Sciatic nerve (tissue), 2 donors: ENCODE measurements around the gene PARVG. TPM values are rescaled to one million over a fixed set of nuclear protein-coding genes. Genes with fewer than 3 reads are reported as not detected.

Source experiments
- ATAC-seq: fragments of 200-7000 bp; cut with Tn5 transposase; one replicate; pipeline ENCODE4 v1.9.1; 2020; ENCODE audit warnings: mild to moderate bottlenecking, moderate library complexity
- DNase-seq: peaks from one replicate; pipeline ENCODE4 v3.0.0-alpha.2; 2020; ENCODE audit warnings: low spot score
- intact Hi-C: fragments of 100-400 bp; cut with DNase I; formaldehyde crosslinking; loops from one replicate; pipeline ENCODE4 v1.14.2; 2022
- total RNA-seq: library from RNA; stranded (reverse); fragmentation: NEBNext Ultra II Directional; extraction: Animal tissue kit (Norgen Biotek cat#: 25700); gene quantifications from one replicate; pipeline ENCODE4 v1.2.1, GENCODE V29; 2021
- donor health status: DM: no; HTN: no; CAD: no.
- donor health status: DM: no; HTN: no; CAD: no.

Gene PARVG
- total RNA-seq, 1 donor from 2014 or later = 16.7 TPM

GRCh38 chr22:44172370-44173108 is 8.2 kb upstream of the PARVG start:
- ATAC-seq = peak; percentile 87
- intact Hi-C loops = no loop called here
- peak; percentile 74 for DNase-seq

- intact Hi-C loops = no loop called here
These were observed 7.6 kb upstream of the PARVG start for GRCh38 chr22:44173154-44173553.

GRCh38 chr22:44175676-44176075 is 5.0 kb upstream of the PARVG start:
- intact Hi-C loops = no loop called here
- ATAC-seq = no peak
- DNase-seq = no peak

More at GRCh38 chr22:44173154-44173553, 7.6 kb upstream of the PARVG start:
- ATAC-seq = no peak
- DNase-seq = no peak

GRCh38 chr22:44179196-44179988 is 1.3 kb upstream of the PARVG start:
- ATAC-seq (no peak), DNase-seq (no peak)
- intact Hi-C loops = no loop called here

GRCh38 chr22:44179989-44180705 is 578 bp upstream of the PARVG start:
- intact Hi-C loops = no loop called here
- ATAC-seq (no peak), DNase-seq (no peak)

GRCh38 chr22:44181033-44181911 is 547 bp downstream of the PARVG start:
- no peak for DNase-seq
- intact Hi-C loops = no loop called here
- peak; percentile 69 for ATAC-seq

GRCh38 chr22:44181912-44182587 is 1.3 kb downstream of the PARVG start:
- peak; percentile 41 for ATAC-seq
- intact Hi-C loops = no loop called here

GRCh38 chr22:44182588-44183286 is 2.0 kb downstream of the PARVG start:
- no peak for DNase-seq
- peak; percentile 85 for ATAC-seq
- intact Hi-C loops = no loop called here

More at GRCh38 chr22:44181912-44182587, 1.3 kb downstream of the PARVG start:
- DNase-seq = no peak

- no peak for DNase-seq
- intact Hi-C loops = no loop called here
- ATAC-seq = no peak
These were observed 2.5 kb downstream of the PARVG start for GRCh38 chr22:44183287-44183588.

- ATAC-seq (no peak), DNase-seq (no peak)
- intact Hi-C loops = no loop called here
These were observed 3.3 kb downstream of the PARVG start for GRCh38 chr22:44184006-44184405.

- ATAC-seq = no peak
- intact Hi-C loops = no loop called here
- no peak for DNase-seq
These were observed 4.8 kb downstream of the PARVG start for GRCh38 chr22:44185237-44186120.

- DNase-seq (no peak), ATAC-seq (no peak)
- intact Hi-C loops = no loop called here
These were observed 5.4 kb downstream of the PARVG start for GRCh38 chr22:44186121-44186510.

- DNase-seq = peak; percentile 36
- ATAC-seq = no peak
- intact Hi-C loops = no loop called here
These were observed 6.0 kb downstream of the PARVG start for GRCh38 chr22:44186737-44187136.

- intact Hi-C loops = no loop called here
- ATAC-seq (no peak), DNase-seq (peak; percentile 33)
These were observed 7.0 kb downstream of the PARVG start for GRCh38 chr22:44187652-44188230.

- intact Hi-C loops = no loop called here
- ATAC-seq (no peak), DNase-seq (peak; percentile 26)
These were observed 7.6 kb downstream of the PARVG start for GRCh38 chr22:44188316-44188715.

- intact Hi-C loops = no loop called here
These were observed 8.4 kb downstream of the PARVG start for GRCh38 chr22:44188986-44189630.

More at GRCh38 chr22:44188986-44189630, 8.4 kb downstream of the PARVG start:
- no peak for ATAC-seq
- DNase-seq = peak; percentile 34
